Head of caudate nucleus (tissue), 42 donors: ENCODE data around the gene R3HDM2.
A peak's percentile ranks its signal among the peaks of the same experiment; 100 is the strongest.
"Not testable (repeated sequence)": the region's sequence is repeated elsewhere in the genome, so short reads cannot be mapped to it uniquely, and the experiment has no call there.

Experiments
- DNase-seq, 42 donors: peaks; one replicate each; pipeline versions ENCODE4 v3.0.0 to v3.0.0-alpha.2; 2020 to 2021; ENCODE audit warnings: mixed read lengths in 7 of 42
- intact Hi-C: fragments of 100-400 bp; cut with DNase I; formaldehyde crosslinking; loops from one replicate; pipeline ENCODE4 v1.15.0; 2022

The R3HDM2 gene

DNA sequence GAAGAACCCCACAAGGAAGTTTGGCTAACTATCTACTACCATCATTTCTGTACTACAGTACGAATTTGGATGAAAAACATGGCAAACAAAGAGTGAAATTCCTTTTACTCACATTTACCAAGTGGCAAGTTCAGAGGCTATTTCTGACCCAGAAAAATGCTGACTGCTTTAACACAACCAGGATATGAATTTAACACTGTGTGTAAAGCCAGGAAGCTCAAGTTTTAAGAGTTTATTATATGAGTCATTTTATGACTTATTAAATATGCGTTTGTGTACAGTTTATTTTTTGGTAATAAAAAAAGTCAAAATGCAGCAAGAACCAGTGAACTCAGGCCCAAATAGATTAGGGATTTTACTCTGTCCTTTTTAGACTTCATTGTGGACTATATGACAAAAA, 121.4 kb downstream of the R3HDM2 start:
- no peak for DNase-seq
- intact Hi-C loops: loop anchor here (5.0 kb wide), 1 partner anchor 143 kb away; no protein-coding TSS in a partner anchor

DNA sequence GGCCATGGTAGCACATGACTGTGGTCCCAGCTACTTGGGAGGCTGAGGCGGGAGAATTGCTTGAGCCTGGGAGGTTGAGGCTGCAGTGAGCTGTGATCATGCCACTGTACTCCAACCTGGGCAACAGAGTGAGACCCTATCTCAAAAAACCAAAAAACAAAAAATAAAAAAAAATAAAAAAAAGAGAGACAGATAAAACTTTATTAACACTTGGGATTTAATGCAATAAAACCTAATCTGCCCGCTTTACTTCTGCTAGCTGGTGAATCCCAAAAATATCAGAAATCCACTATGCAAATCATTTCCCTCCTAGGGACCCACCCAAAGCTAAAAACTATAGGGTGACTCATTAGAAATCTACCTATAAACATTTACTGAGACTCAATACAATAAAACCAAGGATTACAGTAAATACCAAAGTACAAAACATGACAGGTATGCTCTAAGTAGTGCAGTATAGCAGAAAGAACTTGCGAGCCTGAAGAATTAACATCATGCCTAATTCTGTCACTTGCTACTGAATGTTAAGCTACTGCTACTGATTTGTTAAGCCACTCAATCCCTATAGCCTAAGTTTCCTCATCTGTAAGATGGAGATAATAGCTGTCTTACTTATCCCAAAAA, 129.8 kb downstream of the R3HDM2 start:
- intact Hi-C loops: no loop called here
- DNase-seq: no peak

DNA sequence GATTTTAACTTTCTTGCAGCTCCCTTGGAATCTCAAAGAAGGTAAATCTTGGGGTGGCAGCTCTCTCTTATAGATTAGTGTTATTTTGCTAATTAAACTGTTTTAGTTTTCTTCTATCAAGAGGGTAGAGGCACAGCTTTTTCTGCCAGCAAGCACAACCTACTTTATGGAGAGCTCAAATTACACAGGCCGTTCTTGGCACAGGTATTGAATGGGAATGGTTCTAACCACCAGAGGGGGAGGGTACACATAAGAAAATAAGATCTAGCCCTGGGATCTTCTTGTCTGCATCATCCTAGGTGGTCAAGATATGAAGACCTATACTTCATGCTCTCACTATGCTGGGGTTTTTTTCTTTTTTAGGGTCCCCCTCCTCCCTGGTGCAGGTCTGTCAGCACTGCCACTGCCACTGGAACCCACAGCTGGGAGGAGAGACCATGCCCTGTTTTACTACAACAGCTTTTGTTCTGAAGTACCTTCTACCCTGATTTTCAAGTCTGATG, 131.3 kb downstream of the R3HDM2 start:
- intact Hi-C loops: no loop called here
- no peak for DNase-seq

DNA sequence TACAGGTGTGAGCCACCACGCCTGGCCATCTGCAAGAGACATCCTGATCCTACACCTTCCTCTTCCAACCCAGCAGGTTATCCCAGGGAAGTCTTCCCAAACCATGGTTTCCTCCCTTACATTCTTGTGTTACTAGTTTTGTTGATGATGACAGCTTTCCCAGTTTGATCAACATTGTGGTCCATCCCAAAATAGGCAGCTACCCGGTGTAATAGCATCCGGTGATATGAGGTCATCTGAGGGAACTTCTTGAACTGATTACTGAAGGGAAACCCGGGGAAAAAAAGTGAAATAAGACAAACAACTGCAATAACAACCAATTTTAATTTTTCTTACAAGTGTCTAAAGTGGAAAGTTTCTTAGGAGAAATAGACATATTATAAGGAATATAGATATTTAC, 134.6 kb downstream of the R3HDM2 start:
- no peak for DNase-seq
- intact Hi-C loops: no loop called here

DNA sequence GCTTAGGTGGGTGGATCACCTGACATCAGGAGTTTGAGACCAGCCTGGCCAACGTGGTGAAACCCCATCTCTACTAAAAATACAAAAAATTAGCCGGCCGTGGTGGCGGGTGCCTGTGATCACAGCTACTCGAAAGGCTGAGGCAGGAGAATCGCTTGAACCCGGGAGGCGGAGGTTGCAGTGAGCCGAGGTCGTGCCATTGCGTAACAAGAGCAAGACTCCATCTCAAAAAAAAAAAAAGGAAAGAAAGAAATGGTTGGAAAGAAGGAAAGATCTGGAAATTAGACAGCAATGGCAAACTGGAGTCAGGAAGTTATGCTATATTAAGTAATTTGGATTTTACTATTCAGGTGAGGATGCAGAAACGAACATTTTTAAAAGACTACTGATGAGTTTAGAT, 148.8 kb downstream of the R3HDM2 start:
- intact Hi-C loops, DNase-seq: not testable (repeated sequence)

DNA sequence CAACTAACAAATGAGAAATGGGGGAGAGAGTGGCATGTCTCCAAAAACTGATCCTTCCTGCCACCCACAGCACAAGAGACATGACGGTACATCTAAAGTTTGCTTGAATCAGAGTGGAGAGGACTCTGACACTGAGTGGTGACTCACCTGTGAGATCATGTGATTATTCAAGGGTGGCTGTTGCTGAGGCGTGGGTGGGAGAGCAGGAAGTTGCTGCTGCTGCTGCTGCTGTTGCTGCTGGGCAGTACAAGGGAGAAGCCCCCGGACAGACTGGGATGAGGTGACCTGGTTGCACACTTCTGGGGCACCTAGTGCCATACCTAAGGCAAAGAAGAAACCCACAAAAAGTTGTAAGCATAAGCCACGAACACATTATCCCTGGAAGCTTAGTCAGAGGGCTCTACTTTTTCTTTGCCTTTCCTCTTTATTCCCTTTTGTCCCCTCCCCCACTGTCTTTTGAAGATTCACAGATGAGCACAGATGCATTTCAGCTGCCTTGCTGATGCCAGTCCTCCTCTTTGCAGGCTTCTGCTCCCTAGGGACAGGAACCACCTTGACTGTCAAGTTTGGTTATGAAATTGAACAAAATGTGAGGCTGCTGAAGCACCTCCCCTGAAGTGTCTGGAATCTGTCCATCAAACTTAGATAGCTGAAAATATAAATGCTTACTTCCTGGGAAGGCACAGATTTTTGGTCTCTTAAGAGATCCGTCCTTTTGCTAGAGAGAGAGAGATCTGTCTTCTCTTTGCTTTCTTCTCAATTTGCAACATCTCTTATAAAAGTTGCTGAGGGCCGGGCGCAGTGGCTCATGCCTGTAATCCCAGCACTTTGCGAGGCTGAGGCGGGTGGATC, 150.4 kb downstream of the R3HDM2 start:
- intact Hi-C loops: no loop called here
- DNase-seq: peak; percentile 38 to 93 (median 73)

DNA sequence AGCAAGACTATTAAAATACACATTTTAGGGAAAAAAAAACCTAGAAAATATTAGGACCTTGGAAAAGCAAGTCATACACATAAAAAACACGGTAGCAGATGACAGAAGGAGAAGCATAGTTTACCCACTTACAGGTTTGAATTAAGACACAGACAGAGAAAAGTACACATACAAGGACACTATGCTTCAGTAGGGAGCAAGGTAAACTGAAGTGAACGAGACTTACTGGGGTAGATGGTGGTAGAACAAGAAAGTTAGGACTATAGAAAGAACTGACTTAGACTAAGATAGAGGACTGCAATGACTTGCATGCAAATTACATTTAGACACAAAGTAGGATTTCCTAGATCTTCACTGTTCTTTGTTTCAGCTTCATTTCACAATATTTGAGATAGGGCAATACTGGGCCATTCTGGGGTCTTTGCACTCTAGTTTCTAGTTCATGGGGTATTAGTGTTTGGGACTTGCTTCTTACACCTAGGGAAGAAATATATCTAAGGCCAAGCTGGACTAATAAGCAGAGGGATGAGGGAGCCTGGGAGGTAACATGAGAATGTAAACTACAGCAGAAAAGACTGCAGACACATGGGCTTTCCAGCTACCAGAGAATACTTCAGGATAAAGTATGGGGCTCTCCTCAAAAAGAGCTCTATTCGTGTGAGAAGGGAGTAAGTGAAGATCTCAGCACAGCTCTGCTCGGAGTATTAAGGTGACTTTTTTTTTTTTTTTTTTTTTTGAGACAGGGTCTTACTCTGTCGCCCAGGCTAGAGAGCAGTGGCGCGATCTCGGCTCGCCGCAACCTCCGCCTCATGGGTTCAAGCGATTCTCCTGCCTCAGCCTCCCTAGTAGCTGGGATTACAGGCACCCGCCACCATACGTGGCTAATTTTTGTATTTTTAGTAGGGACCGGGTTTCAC, 152.1 kb downstream of the R3HDM2 start:
- intact Hi-C loops: no loop called here

DNA sequence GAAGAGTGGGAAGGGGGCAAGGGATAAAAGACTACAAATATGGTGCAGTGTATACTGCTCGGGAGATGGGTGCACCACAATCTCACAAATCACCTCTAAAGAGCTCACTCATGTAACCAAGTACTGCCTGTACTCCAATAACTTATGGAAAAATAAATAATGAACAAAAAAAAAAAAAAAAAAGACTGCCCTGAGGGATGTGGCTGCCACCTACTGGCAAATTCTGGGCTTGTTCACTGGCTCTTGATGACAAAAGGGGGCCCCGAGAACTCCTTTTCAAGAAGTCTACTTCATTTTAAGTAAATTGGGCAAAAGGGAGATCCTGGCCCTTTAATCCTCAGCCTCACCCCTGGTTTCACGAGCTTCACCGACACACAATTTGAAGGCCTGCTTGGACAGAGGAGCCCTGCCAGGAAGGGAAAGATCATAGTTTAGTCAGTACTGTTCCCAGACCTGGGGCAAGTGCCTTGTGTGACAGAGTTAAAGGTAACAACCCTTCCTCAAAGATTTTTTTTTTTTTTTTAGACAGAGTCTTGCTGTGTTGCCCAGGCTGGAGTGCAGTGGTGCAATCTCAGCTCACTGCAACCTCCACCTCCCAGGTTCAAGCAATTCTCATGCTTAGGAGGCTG, 153.8 kb downstream of the R3HDM2 start:
- intact Hi-C loops: no loop called here
- peak in 8 of 42 donors; percentile 12 to 46 (median 24) for DNase-seq

More for the DNA sequence above, 152.1 kb downstream of the R3HDM2 start:
- DNase-seq: no peak

DNA sequence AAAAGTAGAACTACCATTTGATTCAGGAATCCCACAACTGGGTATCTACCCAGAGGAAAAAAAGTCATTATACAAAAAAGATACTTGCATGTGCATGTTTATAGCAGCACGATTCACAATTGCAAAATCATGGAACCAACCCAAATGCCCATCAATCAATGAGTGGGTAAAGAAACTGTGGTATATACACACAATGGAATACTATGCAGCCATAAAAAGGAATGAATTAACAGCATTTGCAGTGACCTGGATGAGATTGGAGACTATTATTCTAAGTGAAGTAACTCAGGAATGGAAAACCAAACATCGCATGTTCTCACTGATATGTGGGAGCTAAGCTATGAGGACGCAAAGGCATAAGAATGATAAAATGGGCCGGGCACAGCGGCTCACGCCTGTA, 154.6 kb downstream of the R3HDM2 start:
- intact Hi-C loops, DNase-seq: not testable (repeated sequence)

DNA sequence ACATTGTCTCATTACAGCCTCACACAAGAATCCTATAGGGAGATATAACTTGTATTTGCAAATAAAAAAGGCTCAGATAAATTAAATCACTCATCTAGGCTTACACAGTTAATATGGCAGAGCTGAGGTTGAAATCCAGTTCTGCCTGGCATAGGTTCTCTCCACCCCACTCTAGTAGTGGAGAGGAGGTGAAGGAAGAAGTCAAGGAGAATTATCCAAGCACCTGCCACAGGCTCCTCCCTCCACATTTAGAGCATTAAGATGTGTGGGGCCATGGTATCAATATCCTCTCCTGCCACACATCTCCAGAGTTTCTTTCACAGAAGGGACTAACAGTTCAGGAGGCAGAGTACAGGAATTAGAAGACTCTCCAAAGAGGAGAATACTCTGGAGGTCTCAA, 157.3 kb downstream of the R3HDM2 start:
- intact Hi-C loops: no loop called here
- no peak for DNase-seq

DNA sequence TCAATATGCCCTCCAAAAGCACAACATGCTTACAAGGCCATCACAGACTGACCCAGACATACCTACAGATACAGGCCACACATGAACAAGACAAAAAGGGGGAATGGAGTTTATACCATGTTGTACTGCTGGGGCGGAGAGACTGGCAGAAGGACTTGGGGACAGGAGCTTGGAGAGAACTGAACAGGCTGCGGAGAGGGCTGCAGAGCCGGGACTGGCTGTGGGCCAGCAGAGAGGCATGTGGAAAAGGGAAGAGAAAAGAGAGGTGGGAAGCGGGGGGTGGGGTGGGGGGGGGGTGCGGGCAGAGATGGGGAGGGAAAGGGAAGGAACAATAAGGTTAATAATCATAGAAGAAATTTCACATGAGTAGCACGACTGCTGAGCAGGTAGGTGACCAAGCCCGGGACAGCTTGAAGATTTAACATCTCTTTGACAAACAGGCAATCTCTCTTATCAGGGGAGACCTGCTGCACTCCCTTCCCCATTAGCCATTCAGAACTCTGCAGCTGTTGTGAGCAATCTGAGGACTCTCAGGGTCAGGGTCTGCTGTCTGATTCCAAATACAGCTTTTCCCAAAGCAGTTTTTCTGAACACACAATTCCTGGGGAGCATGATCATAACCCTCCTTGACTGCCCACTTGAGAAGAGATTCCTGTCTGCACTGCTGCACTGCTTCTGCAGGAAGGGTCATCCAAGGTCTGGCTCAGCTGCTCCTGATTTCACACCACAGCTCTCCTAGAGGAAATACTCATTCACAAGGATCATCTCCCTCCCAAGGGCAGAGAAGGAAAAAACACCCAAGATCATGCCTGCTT, 158.3 kb downstream of the R3HDM2 start:
- no peak for DNase-seq
- intact Hi-C loops: no loop called here

DNA sequence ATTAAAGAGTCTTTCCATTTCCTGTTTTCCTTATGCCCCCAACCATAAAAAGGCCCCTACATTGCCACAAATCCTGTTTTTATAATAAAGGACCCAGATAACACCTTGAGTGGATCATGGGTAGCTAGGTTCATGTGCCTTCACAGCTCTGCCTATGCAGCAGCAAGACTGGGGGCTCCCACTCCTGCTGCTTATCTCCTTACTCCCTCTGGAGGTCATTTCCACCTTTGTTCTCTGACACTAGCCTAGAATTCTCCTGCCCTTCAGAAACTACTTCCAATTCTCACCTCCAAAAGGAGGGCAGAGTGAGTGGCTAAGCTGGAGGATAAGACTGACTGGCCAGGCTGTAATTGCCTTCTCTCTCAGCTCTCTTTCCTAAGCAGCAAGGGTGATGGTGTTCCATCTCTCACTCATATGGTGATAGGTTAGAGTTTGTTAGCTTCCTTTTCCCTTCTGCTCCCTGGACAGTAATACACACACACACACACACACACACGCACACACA, 159.8 kb downstream of the R3HDM2 start:
- intact Hi-C loops: no loop called here
- DNase-seq: no peak

DNA sequence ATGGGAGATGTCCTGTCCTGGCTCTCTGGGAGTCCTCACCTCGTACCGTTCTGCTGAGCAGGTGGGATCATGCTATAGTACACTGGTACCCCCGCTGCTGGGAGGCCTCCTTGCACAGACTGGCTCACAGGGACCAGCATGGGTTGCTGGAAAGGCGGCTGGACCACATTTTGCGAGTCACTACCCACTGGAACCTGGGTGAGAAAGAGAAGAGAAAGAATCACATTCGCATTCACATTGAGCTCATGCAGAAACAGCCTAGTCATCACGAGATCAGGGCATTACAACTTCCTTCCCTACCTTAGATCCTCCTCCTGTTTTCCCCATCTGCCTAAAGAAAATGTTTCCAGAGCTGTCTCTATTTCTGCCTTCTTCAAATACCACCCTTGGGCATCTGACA, 162.6 kb downstream of the R3HDM2 start:
- intact Hi-C loops: no loop called here
- no peak for DNase-seq

DNA sequence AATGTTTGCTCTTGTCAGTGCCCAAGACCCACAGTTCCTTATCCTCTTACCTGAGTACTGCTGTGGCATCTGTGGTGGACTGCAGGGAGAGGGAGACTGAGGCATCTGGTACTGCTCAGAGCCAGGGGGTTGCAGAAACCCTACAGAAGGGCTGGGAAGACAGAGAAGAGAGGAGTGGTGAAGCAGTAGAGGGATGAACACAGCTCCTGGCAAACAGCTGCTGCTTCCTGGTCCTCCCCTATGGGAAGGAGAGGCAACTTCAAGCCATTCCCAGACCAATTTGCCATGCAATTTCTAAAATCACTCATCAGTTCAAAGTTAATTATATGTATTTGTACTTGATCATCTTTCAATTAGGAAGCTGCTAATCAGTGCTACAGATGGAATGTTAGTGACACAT, 164.2 kb downstream of the R3HDM2 start:
- intact Hi-C loops: no loop called here
- no peak for DNase-seq

DNA sequence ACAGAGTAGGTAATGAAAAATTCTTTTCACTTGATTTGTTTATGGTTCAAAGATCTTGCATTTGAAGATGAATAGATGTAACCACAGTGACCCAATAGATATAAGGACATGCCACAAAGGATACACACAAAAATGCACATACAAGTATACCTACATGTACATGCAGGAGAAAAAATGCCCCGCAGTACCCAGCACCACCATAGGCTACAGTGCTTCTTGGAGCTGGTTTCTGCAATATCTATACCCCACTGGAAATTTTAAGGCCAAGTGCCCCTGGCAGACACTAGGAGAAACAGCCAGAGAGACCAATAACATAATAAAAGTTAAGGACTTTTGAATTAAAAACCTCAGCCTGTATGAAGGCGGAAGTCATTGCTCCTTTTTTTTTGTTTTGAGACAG, 167.7 kb downstream of the R3HDM2 start:
- intact Hi-C loops: no loop called here
- no peak for DNase-seq

DNA sequence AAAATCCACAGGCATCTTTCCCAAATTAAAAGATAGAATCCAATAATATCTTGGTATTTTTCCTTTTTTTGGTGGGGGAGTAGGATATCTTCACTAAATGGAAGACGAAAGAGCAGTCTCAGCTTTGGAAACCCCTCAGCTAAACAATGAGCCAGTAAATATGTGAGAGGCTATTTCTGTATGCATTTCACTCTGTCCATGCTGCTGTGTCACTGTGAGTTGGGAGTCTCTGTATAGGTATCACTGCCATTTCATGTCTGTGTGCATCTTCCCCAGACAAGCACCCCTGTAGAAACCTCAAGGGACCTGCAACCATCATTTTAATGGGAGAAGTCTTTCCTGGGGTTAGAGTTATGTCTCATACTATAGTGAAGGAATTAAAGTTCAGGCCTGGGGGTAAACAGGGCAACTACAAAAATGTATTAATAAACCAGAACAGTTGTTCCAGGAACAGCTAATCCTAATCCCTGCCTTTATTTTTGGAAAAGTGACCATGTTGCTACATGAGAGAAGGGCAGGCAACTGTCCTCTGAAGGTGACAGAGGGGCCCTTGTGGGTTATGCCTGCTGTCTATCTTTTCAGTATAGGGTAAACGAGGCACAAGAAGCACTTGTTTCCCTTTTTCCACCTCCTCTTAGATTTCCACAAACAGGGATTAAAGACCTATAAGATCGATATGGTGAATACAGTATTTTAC, 168.6 kb downstream of the R3HDM2 start:
- no peak for DNase-seq
- intact Hi-C loops: no loop called here

DNA sequence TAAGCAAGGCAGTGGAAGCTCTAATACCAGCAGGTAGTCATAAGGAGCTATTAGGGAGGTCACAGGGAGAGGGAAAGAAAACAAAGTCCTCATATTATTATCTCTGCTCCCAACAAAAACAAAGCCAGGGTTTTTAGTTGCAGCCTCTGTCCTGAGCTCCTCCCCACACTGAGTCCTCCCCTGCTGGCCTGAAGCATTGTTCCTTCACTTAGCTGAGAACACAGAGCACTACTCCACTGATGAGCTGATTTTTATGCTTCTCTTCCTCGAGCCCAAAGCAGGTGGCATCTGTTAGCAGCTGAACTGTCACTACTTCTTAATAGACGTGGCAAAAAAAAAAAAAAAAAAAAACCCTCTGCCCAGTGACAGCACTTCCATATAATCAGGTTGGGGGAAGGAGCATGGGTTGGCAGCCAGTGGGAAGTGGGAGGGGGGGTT, 169.4 kb downstream of the R3HDM2 start:
- intact Hi-C loops: no loop called here
- DNase-seq: no peak
